GM13977 (cell line): Measurements from ENCODE around the gene CAV3.

Source experiments
- DNase-seq: peaks from one replicate; pipeline ENCODE4 v3.0.0; 2012; ENCODE audit warnings: low spot score
- in situ Hi-C: fragments of 300-500 bp; cut with MboI; formaldehyde crosslinking; loops from one replicate; pipeline ENCODE4 v1.12.0; 2022; ENCODE audit warnings: low sequenced_read_pairs, low pct_unique_long_range_greater_than_20kb, mixed read lengths, inconsistent platforms; ENCODE audit not compliant: unreplicated experiment
- TF ChIP-seq, protein P1 (sequence below): IDR thresholded peaks from 2 replicates; pipeline ENCODE4 v1.5.1; 2012; ENCODE audit warnings: mild to moderate bottlenecking, control low read depth; ENCODE audit not compliant: insufficient read depth; ENCODE audit errors: extremely low read depth, missing control alignments

Gene CAV3

DNA sequence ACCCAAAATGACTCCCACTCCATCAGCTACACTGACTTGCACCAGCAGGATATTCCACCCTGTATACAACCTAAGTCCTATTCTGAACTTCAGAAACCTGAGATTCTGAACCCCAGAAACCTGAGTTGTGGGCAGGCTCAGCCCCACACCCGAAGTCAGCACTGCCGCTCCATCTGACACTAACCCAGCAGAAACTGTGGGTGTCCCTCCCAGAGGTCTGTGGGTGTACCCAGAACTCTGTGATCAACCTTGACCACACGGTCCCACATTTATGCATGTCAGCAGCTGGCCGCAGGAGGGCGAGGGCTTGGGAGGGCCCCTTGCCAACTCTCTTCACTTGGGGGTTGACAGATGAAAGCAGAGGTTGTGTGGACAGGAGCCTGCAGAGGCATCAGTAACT is 26.5 kb downstream of the CAV3 start:
- DNase-seq = no peak
- in situ Hi-C loops = no loop called here
- TF ChIP-seq, protein P1, sequence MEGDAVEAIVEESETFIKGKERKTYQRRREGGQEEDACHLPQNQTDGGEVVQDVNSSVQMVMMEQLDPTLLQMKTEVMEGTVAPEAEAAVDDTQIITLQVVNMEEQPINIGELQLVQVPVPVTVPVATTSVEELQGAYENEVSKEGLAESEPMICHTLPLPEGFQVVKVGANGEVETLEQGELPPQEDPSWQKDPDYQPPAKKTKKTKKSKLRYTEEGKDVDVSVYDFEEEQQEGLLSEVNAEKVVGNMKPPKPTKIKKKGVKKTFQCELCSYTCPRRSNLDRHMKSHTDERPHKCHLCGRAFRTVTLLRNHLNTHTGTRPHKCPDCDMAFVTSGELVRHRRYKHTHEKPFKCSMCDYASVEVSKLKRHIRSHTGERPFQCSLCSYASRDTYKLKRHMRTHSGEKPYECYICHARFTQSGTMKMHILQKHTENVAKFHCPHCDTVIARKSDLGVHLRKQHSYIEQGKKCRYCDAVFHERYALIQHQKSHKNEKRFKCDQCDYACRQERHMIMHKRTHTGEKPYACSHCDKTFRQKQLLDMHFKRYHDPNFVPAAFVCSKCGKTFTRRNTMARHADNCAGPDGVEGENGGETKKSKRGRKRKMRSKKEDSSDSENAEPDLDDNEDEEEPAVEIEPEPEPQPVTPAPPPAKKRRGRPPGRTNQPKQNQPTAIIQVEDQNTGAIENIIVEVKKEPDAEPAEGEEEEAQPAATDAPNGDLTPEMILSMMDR = no peak

DNA sequence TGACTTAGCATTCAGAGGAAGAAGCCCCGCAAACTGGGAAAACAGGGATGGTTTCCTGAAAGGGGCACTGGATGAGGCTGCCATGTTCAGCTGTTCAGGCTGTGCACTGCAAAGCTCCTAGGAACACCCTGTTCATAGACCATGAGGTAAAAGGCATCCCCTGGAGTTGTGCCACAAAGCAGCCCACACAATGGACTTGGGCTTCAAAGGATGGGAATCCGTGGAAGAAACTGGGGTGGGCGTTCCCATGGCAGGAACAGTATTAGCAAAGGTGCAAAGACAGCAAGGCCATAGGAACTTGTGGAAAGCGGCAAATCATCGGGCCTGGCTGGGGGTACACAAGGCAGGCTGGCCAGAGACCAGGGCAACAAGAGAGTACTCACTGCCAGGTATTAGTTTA is 26.9 kb downstream of the CAV3 start:
- in situ Hi-C loops = no loop called here
- TF ChIP-seq, protein P1 = no peak
- DNase-seq = no peak

DNA sequence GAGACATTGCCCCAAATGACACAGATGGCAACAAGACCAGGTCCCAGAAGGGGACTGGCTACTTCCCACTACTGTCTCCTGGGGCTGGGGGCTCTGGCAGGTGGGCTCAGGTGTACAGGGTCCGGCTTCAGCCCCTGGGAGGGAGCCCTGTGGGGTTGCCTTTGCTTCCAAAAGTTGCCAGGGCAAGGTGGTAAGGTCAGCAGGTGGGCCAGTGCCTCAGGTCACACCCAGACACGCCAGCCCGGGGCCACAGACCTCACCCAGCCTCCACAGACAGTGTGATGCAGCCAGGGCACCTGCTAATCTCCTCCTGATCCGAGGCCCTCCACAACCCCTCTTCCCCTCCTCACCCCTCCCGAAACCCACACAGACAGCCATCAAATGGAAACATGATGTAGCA is 28.3 kb downstream of the CAV3 start:
- TF ChIP-seq, protein P1 = no peak
- in situ Hi-C loops = no loop called here
- DNase-seq = no peak

DNA sequence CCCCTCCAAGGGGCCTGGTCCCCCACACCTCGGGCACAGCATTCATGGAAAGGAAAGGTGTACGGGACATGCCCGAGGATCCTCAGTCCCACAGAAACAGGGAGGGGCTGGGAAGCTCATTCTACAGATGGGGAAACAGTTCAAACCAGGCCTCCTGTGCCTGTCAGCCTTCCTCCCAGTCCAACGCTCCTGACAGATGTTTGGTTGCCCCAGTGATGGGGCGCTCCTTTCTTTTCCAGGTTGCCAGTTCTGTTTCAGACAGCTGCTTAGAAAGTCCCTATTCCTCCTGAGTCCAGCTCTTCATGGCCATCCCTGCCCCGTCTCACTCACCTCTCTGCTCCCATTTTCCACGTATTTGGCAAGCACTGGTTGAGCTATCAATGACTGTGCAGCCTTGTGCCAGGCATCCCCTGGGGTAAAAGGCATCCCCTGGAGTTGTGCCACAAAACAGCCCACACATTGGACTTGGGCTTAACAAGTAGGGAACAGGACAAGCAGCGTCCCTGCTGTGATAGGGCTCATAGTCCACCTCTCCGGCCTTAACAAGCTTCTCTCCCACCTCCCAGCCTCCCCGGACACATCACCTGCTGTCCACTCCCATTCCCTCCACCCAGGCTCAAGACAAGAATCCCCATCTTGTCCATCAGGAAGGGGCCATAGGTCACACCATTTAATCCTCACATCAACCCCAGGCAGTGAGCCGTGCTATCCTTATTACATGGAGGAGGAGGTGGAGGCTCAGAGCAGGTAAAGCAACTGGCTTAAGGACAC is 29.2 kb downstream of the CAV3 start:
- TF ChIP-seq, protein P1 = no peak
- in situ Hi-C loops = no loop called here

DNA sequence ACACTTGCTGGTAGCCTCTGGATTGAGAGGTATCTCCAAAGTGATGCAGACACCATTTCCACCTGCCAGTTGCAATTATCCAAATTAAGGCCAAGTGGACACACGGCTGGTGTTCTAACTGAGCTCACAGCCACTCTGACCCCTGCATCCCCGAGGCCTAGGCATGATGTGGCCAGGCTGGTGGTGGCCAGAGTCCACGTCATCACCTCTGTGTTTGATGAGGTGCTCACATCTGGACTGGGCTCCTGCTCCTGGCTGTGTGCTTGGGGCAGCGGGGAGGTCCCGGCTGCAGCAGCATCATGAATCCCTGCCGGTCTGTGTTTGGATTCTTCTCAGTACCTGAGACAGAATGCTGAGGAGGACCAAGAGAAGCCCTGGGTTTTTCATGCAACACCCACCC is 30.9 kb downstream of the CAV3 start:
- TF ChIP-seq, protein P1 = no peak
- no peak for DNase-seq
- in situ Hi-C loops = no loop called here

More for the DNA sequence above, 29.2 kb downstream of the CAV3 start:
- no peak for DNase-seq

DNA sequence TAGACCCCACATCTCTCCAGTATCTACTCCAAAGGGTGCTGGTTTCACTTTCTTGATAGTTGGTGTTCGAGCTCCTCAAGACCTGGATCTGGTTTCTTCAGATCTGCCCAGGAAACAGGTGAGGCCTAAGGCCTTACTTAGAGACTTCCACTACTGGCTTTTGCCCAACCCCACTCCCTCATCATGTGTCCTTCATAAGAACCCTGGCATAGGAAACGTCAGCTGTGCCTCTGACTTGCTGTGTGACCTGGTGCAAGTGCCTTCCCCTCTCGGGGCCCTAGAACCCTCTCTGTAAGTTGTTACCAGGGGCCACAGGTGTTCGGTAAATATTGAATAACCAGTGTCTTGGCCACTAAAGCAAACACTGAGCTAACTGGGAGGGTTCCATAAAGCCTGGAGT is 31.9 kb downstream of the CAV3 start:
- in situ Hi-C loops = no loop called here
- TF ChIP-seq, protein P1 = no peak
- no peak for DNase-seq

DNA sequence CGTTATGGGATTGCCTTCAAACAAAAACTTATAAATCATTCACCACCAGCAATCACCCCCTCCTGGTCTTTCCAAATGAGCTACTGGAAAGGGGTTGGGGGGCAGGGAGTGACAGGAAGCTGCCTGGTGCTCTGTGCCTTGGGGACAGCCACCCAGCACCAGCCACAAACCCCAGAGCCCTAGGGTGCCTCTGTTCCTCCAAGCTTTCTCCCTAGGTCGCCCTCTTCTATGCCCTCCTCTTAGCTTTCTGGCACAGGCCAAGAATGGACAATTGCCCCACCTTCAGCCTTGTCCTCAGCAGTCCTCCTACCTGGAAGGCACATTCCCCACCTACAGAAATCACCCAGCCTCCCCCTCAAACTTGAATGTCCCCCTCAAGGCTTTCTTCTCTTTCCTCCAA is 32.5 kb downstream of the CAV3 start:
- TF ChIP-seq, protein P1 = no peak
- no peak for DNase-seq
- in situ Hi-C loops = no loop called here
